OCI-LY1 (cell line): Measurements from ENCODE around the gene PRR22.
"Not testable (repeated sequence)": the region's sequence is repeated elsewhere in the genome, so short reads cannot be mapped to it uniquely, and the experiment has no call there.

Experiments used
- H2AFZ ChIP-seq: fragments of 200-600 bp; sonication (generic), shearing (Covaris generic); 2 replicates; pipeline ENCODE4 v1.6.0; 2014; ENCODE audit warnings: antibody characterized with exemption, mild to moderate bottlenecking, low read length
- H3F3A ChIP-seq: fragments of 200-600 bp; sonication (generic), shearing (Covaris generic); 2 replicates; pipeline ENCODE4 v1.6.0; 2014; ENCODE audit warnings: mild to moderate bottlenecking, antibody characterized with exemption, low read length, moderate library complexity; ENCODE audit not compliant: insufficient read depth
- H3K27ac ChIP-seq: fragments of 200-600 bp; sonication (generic); 2 replicates; pipeline ENCODE4 v1.5.1; 2014; ENCODE audit warnings: low read length, mixed run types, mild to moderate bottlenecking, low read depth; ENCODE audit not compliant: poor library complexity, severe bottlenecking
- H3K27me3 ChIP-seq: fragments of 200-600 bp; sonication (generic); 2 replicates; pipeline ENCODE4 v1.6.0; 2014; ENCODE audit warnings: antibody characterized with exemption, mild to moderate bottlenecking, low read length, moderate library complexity; ENCODE audit not compliant: insufficient read depth
- H3K36me3 ChIP-seq: fragments of 200-600 bp; sonication (generic); 2 replicates; pipeline ENCODE4 v1.6.1; 2014; ENCODE audit warnings: mild to moderate bottlenecking, antibody characterized with exemption, low read length, moderate library complexity, mixed read lengths; ENCODE audit not compliant: insufficient read depth
- H3K4me1 ChIP-seq: fragments of 200-600 bp; sonication (generic); 2 replicates; pipeline ENCODE4 v1.5.1; 2014; ENCODE audit warnings: mild to moderate bottlenecking, low read length, moderate library complexity; ENCODE audit not compliant: insufficient read depth, severe bottlenecking
- H3K4me2 ChIP-seq: fragments of 200-600 bp; sonication (generic), shearing (Covaris generic); 2 replicates; pipeline ENCODE4 v1.6.1; 2014; ENCODE audit warnings: low read length
- H3K4me3 ChIP-seq: fragments of 200-600 bp; sonication (generic); 2 replicates; pipeline ENCODE4 v1.5.1; 2014; ENCODE audit warnings: low read length, low read depth, mild to moderate bottlenecking, mixed read lengths; ENCODE audit not compliant: poor library complexity, severe bottlenecking
- H3K79me2 ChIP-seq: fragments of 200-600 bp; shearing (Covaris generic); 2 replicates; pipeline ENCODE4 v1.6.1; 2016; ENCODE audit warnings: mixed run types, low read length, mixed read lengths; ENCODE audit not compliant: insufficient read depth
- H3K9ac ChIP-seq: fragments of 200-600 bp; sonication (generic), shearing (Covaris generic); 2 replicates; pipeline ENCODE4 v1.6.1; 2014; ENCODE audit warnings: mild to moderate bottlenecking, low read length, mixed read lengths
- H3K9me2 ChIP-seq: fragments of 200-600 bp; sonication (generic), shearing (Covaris generic); 2 replicates; pipeline ENCODE4 v1.6.1; 2014; ENCODE audit warnings: low read depth, mild to moderate bottlenecking, low read length, mixed read lengths
- H3K9me3 ChIP-seq: fragments of 200-600 bp; shearing (Covaris generic); 2 replicates; pipeline ENCODE4 v1.6.1; 2014; ENCODE audit warnings: low read length, mixed read lengths
- H4K20me1 ChIP-seq: fragments of 200-600 bp; sonication (generic), shearing (Covaris generic); 2 replicates; pipeline ENCODE4 v1.6.0; 2016; ENCODE audit warnings: mild to moderate bottlenecking, low read length; ENCODE audit not compliant: insufficient read depth
- EZH2 ChIP-seq: fragments of 200-600 bp; sonication (generic), shearing (Covaris generic); IDR thresholded peaks from 2 replicates; pipeline ENCODE4 v1.8.0; 2017; ENCODE audit warnings: borderline replicate concordance, mixed run types, mild to moderate bottlenecking, antibody characterized with exemption, low read length, moderate library complexity, mixed read lengths
- TF ChIP-seq, protein P1 (sequence below): fragments of 200-600 bp; sonication (generic), shearing (Covaris generic); IDR thresholded peaks from 2 replicates; pipeline ENCODE4 v1.5.1; 2017; ENCODE audit warnings: mild to moderate bottlenecking, antibody characterized with exemption, low read length, moderate library complexity, mixed read lengths

Gene PRR22

DNA sequence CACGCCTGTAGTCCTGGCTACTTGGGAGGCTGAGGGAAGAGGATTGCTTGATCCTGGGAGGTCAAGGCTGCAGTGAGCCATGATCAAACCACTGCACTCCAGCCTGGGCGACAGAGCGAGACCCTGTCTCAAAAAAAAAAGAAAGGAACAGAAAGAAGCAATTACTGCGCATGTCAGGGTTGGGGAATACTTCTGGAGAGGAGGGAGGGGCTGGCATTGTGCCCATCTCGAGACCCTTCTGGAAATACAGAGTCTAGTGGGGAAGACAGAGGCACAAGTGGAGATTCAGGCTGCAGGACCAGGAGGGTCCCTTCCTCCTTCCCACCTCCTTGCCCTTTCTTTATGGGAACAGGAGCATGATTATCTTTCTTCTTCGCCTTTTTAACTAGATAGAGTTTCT lies 30.8 kb downstream of the PRR22 start:
- Histone ChIP-seq H3K4me1 (no peaks in the 10 kb centered on the region), H3F3A (no peaks in the 10 kb centered on the region), H2AFZ (no peak overlapping the region)

GRCh38 chr19:5751709-5752108 lies 32.8 kb downstream of the PRR22 start:
- no peak overlapping the region for H3K4me2 ChIP-seq
- no peaks in the 10 kb centered on the region for H3K27me3 ChIP-seq
- no peak overlapping the region for H3K27ac ChIP-seq
- H3K9me2 ChIP-seq: no peaks in the 10 kb centered on the region
- no peaks in the 10 kb centered on the region for H4K20me1 ChIP-seq
- no peaks in the 10 kb centered on the region for H3K9me3 ChIP-seq
- H3K9ac ChIP-seq: no peak overlapping the region
- H3K79me2 ChIP-seq: no peaks in the 10 kb centered on the region
- no peak overlapping the region for H3K4me3 ChIP-seq
- H2AFZ ChIP-seq: no peak overlapping the region
- H3K4me1 ChIP-seq: no peaks in the 10 kb centered on the region
- TF ChIP-seq, protein P1, sequence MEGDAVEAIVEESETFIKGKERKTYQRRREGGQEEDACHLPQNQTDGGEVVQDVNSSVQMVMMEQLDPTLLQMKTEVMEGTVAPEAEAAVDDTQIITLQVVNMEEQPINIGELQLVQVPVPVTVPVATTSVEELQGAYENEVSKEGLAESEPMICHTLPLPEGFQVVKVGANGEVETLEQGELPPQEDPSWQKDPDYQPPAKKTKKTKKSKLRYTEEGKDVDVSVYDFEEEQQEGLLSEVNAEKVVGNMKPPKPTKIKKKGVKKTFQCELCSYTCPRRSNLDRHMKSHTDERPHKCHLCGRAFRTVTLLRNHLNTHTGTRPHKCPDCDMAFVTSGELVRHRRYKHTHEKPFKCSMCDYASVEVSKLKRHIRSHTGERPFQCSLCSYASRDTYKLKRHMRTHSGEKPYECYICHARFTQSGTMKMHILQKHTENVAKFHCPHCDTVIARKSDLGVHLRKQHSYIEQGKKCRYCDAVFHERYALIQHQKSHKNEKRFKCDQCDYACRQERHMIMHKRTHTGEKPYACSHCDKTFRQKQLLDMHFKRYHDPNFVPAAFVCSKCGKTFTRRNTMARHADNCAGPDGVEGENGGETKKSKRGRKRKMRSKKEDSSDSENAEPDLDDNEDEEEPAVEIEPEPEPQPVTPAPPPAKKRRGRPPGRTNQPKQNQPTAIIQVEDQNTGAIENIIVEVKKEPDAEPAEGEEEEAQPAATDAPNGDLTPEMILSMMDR: no peak
- no peak for TF ChIP-seq EZH2
- H3K36me3 ChIP-seq: no peaks in the 10 kb centered on the region
- no peaks in the 10 kb centered on the region for H3F3A ChIP-seq

More for the DNA sequence above, 30.8 kb downstream of the PRR22 start:
- Histone ChIP-seq H3K27ac (no peak overlapping the region), H3K36me3 (no peaks in the 10 kb centered on the region), H3K9me2 (no peaks in the 10 kb centered on the region), H3K4me3 (no peak overlapping the region), H3K9me3 (no peaks in the 10 kb centered on the region), H3K27me3 (peaks cover 7% of the 10 kb centered on the region; the same call in 1 of the 2 replicates), H4K20me1 (no peaks in the 10 kb centered on the region), H3K4me2 (no peak overlapping the region), H3K9ac (no peak overlapping the region), H3K79me2 (no peaks in the 10 kb centered on the region)
- TF ChIP-seq, protein P1: no peak
- TF ChIP-seq EZH2: no peak

DNA sequence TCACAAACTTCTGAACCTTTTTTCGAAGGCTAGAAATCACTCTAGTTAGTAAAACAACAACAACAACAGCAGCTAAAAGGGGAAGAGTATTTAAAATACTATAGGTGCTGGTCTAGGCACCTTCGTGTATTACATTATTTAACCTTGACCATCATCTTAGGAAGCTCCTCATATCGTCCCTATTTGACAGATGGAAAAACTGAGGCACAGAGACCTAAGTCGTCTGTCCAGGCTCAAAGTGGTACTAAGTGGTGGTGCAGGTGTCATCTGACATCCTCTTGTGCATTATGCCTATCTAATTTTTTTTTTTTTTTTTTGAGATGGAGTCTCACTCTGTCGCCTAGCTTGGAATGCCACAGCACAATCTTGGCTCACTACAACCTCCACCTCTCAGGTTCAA lies 35.0 kb downstream of the PRR22 start:
- H4K20me1 ChIP-seq: no peaks in the 10 kb centered on the region

GRCh38 chr19:5748920-5749319 lies 35.6 kb downstream of the PRR22 start:
- H2AFZ ChIP-seq, H3K79me2 ChIP-seq, H4K20me1 ChIP-seq, H3K36me3 ChIP-seq, H3F3A ChIP-seq, H3K9me2 ChIP-seq, H3K4me3 ChIP-seq, H3K9me3 ChIP-seq, H3K9ac ChIP-seq, H3K27ac ChIP-seq, H3K4me2 ChIP-seq, H3K4me1 ChIP-seq, H3K27me3 ChIP-seq: not testable (repeated sequence)

More for the DNA sequence above, 35.0 kb downstream of the PRR22 start:
- H3F3A ChIP-seq: no peaks in the 10 kb centered on the region
- H3K79me2 ChIP-seq: no peaks in the 10 kb centered on the region
- no peaks in the 10 kb centered on the region for H3K9me2 ChIP-seq
- no peaks in the 10 kb centered on the region for H3K9me3 ChIP-seq
- H2AFZ ChIP-seq: no peak overlapping the region
- no peak overlapping the region for H3K27ac ChIP-seq
- TF ChIP-seq, protein P1: no peak
- TF ChIP-seq EZH2: no peak
- H3K4me1 ChIP-seq: no peaks in the 10 kb centered on the region
- H3K4me2 ChIP-seq: no peak overlapping the region
- no peaks in the 10 kb centered on the region for H3K27me3 ChIP-seq
- no peak overlapping the region for H3K9ac ChIP-seq
- H3K4me3 ChIP-seq: no peak overlapping the region
- no peaks in the 10 kb centered on the region for H3K36me3 ChIP-seq

DNA sequence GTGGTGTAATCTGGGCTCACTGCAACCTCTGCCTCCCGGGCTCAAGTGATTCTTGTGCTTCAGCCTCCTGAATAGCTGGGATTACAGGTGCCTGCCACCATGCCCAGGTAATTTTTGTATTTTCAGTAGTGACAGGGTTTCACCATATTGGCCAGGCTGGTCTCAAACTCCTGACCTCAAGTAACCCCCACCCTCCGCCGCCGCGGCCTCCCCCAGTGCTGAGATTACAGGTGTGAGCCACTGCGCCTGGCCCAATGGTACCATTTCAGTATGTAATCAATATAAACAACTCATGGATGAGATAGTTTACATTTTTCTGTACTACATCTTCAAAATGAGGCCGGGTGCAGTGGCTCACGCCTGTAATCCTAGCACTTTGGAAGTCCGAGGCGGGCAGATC lies 39.5 kb downstream of the PRR22 start:
- H2AFZ ChIP-seq, H3K79me2 ChIP-seq, H4K20me1 ChIP-seq, H3K36me3 ChIP-seq, H3K4me3 ChIP-seq, H3K9me2 ChIP-seq, H3F3A ChIP-seq, H3K4me2 ChIP-seq, H3K27me3 ChIP-seq, H3K27ac ChIP-seq, H3K9me3 ChIP-seq, H3K9ac ChIP-seq, H3K4me1 ChIP-seq: not testable (repeated sequence)
